B cell (primary cell): ENCODE measurements around the gene PRR7. TPM values are rescaled to one million over a fixed set of nuclear protein-coding genes. Genes with fewer than 3 reads are reported as not detected.

ENCODE experiments used
- ATAC-seq: fragments of 200-7000 bp; cut with Tn5 transposase; one replicate; pipeline ENCODE4 v1.10.0; 2021; ENCODE audit warnings: low read depth, mild to moderate bottlenecking, moderate number of reproducible peaks, moderate library complexity
- CTCF ChIA-PET: fragments of 350-600 bp; sonication (Branson Sonifier 250); formaldehyde crosslinking; loops from one replicate; lab custom pipeline; 2021; ENCODE audit warnings: antibody characterized with exemption, inconsistent platforms; lab: Charles Lee
- POLR2A ChIA-PET: fragments of 350-600 bp; sonication (Branson Sonifier 250); formaldehyde crosslinking; loops from one replicate; lab custom pipeline; 2021; ENCODE audit warnings: antibody characterized with exemption; lab: Charles Lee
- DNase-seq: peaks from one replicate; pipeline ENCODE4 v3.0.0; 2013
- H2AFZ ChIP-seq: 2 replicates; pipeline ENCODE4 v1.6.1; 2012; ENCODE audit warnings: mild to moderate bottlenecking, low read depth, low read length; ENCODE audit not compliant: insufficient read depth, poor library complexity, severe bottlenecking
- H3K27ac ChIP-seq, 2 donors: 1 replicate in 1 of 2; 2 replicates in 1 of 2; pipeline ENCODE4 v1.5.1; 2012 to 2013; ENCODE audit warnings: low read length in 2 of 2, mild to moderate bottlenecking in 2 of 2, moderate library complexity in 1 of 2
- H3K27me3 ChIP-seq, 4 experiments: fragments of 200-600 bp in 1 of 4; sonication (generic) in 1 of 4; replicated peaks in 1 of 4; 1 replicate in 2 of 4; 2 replicates in 2 of 4; pipeline versions ENCODE4 v1.6.1 to v1.7.0; 2013 to 2016; ENCODE audit warnings: low read length in 3 of 4, mild to moderate bottlenecking in 2 of 4, mixed read lengths in 1 of 4, moderate library complexity in 1 of 4; ENCODE audit not compliant: insufficient read depth in 4 of 4, control insufficient read depth in 3 of 4; ENCODE audit errors: control extremely low read depth in 1 of 4
- H3K36me3 ChIP-seq, 2 experiments: replicated peaks in 1 of 2; 1 replicate in 1 of 2; 2 replicates in 1 of 2; pipeline versions ENCODE4 v1.6.1 to v1.7.1; 2013; ENCODE audit warnings: low read length in 1 of 2; ENCODE audit not compliant: insufficient read depth in 2 of 2, control insufficient read depth in 1 of 2; ENCODE audit errors: control extremely low read depth in 1 of 2, extremely low read depth in 1 of 2
- H3K4me1 ChIP-seq, 2 donors: fragments of 200-600 bp in 1 of 2; sonication (generic) in 1 of 2; 1 replicate in 1 of 2; 2 replicates in 1 of 2; pipeline versions ENCODE4 v1.5.1 to v1.6.1; 2013 to 2017; ENCODE audit warnings: low read length in 2 of 2; ENCODE audit not compliant: control insufficient read depth in 2 of 2, insufficient read depth in 2 of 2
- H3K4me2 ChIP-seq: replicated peaks from 2 replicates; pipeline ENCODE3; 2012; ENCODE audit warnings: mild to moderate bottlenecking, low read depth, low read length; ENCODE audit not compliant: poor library complexity, severe bottlenecking
- H3K4me3 ChIP-seq, 5 experiments: fragments of 200-600 bp in 1 of 5; sonication (generic) in 1 of 5; 1 replicate in 3 of 5; 2 replicates in 2 of 5; pipeline versions ENCODE4 v1.5.1 to v1.7.0; 2011 to 2016; ENCODE audit warnings: low read length in 4 of 5, mild to moderate bottlenecking in 4 of 5, low read depth in 2 of 5, control low read depth in 1 of 5, moderate library complexity in 1 of 5; ENCODE audit not compliant: insufficient read depth in 1 of 5; ENCODE audit errors: control extremely low read depth in 1 of 5, extremely low read depth in 1 of 5
- H3K79me2 ChIP-seq: fragments of 200-600 bp; sonication (generic); one replicate; pipeline ENCODE4 v1.6.0; 2016; ENCODE audit warnings: low read length; ENCODE audit not compliant: control insufficient read depth, insufficient read depth
- H3K9ac ChIP-seq: fragments of 200-600 bp; sonication (generic); 2 replicates; pipeline ENCODE4 v1.6.1; 2017; ENCODE audit warnings: mild to moderate bottlenecking, low read length, moderate library complexity
- H3K9me3 ChIP-seq, 3 donors: one replicate each; pipeline versions ENCODE4 v1.6.1 to v1.7.1; 2013; ENCODE audit warnings: low read length in 2 of 3; ENCODE audit not compliant: control insufficient read depth in 2 of 3, insufficient read depth in 1 of 3; ENCODE audit errors: control extremely low read depth in 1 of 3
- H4K20me1 ChIP-seq: 2 replicates; pipeline ENCODE4 v1.6.0; 2012; ENCODE audit warnings: mild to moderate bottlenecking, low read length; ENCODE audit not compliant: insufficient read depth, control insufficient read depth, poor library complexity, severe bottlenecking
- H3K27ac Mint-ChIP-seq: one replicate; pipeline ENCODE4 v1.8.0; 2021; ENCODE audit warnings: mixed read lengths
- H3K27me3 Mint-ChIP-seq: one replicate; pipeline ENCODE4 v1.8.0; 2021; ENCODE audit warnings: mixed read lengths
- H3K4me1 Mint-ChIP-seq: one replicate; pipeline ENCODE4 v1.8.0; 2021; ENCODE audit warnings: mixed read lengths
- H3K4me3 Mint-ChIP-seq: one replicate; pipeline ENCODE4 v1.8.0; 2021; ENCODE audit warnings: mixed read lengths
- H3K9me3 Mint-ChIP-seq: one replicate; pipeline ENCODE4 v1.8.0; 2022; ENCODE audit warnings: mixed read lengths; ENCODE audit not compliant: insufficient read depth
- EZH2 ChIP-seq: IDR thresholded peaks from 2 replicates; pipeline ENCODE4 v1.6.1; 2012; ENCODE audit warnings: borderline replicate concordance, low read depth, mild to moderate bottlenecking, moderate library complexity, low read length; ENCODE audit not compliant: insufficient read depth, poor library complexity, severe bottlenecking
- WGBS: methylation state at CpG from one replicate; pipeline ENCODE4 v1.1.5; 2013; ENCODE audit warnings: missing lambda C conversion rate; ENCODE audit not compliant: insufficient coverage; 5-methylcytosine and 5-hydroxymethylcytosine counted together
- intact Hi-C: fragments of 100-400 bp; cut with micrococcal nuclease; formaldehyde crosslinking; loops from one replicate; pipeline ENCODE4 v1.10.0; 2022
- polyA plus RNA-seq: library from polyadenylated mRNA; depleted of rRNA; stranded (reverse); fragments of >200 nt; gene quantifications from 2 replicates; pipeline ENCODE4 v1.2.3, GENCODE V29; 2012
- total RNA-seq, 2 donors: library from RNA; stranded (reverse); fragments of 120-200 nt in 1 of 2; gene quantifications; 1 replicate in 1 of 2; 2 replicates in 1 of 2; pipeline versions ENCODE4 v1.2.3 to v1.2.4, GENCODE V29; 2013 to 2022
- TF ChIP-seq, protein P1 (sequence below): fragments of 200-600 bp; IDR thresholded peaks from one replicate; pipeline ENCODE4 v1.8.0; 2022; ENCODE audit warnings: antibody characterized with exemption, mild to moderate bottlenecking

Gene PRR7
- total and polyA plus RNA-seq, 2 donors (not counting 1 experiment from before 2014, with no cell fraction given): 4.8 to 84.4 TPM

DNA sequence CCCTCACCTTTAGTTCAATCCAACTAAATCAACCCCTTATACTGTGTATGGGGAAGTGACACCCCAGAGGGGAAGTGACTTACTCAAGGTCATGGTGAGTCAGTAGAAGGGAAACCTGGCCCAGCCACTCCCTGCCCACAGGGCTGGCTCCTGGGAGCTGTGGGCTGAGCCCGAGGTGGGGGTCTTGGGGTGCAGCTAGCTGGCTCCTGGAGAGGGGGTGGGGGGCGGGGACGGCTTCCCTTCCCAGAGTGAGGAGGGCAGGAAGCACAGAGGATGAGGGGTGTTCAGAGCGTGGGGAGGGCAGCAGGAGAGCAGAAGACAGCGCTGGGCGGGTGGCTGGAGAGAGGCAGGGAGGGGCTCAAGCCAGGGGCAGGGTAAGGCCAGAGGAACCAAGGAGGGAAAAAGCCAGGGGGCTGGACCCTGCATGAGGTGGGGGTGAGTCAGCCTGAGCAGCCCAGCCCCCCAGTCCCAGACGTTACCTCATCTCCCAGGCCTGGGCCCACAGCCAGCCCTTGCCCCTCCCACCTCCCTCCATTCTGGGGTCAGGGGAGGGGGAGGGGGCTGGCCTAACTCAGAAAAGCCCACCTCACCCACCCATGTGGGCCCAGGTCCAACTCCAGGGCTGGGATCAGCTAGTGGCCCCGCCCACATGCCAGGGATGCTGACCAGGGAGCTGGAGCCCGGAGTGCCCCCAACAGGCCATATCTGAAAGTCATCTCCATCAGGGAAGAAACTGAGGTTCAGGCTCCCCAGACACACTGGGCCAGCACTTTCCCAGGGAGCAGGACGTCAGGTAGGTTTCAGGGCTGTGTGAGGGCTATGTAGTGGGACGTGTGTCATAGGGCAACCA, 48.0 kb downstream of the PRR7 start:
- Histone ChIP-seq H3K4me1 (peaks cover 37 to 50% of the 10 kb centered on the region in 2 donors), H4K20me1 (peaks cover 10% of the 10 kb centered on the region), H3K27ac (peak overlapping the region; percentile 29 to 63), H3K79me2 (peaks cover 9% of the 10 kb centered on the region), H3K9me3 (peaks cover 0 to 10% (median 0%) of the 10 kb centered on the region in 3 donors), H2AFZ (no peak overlapping the region), H3K27me3 (peaks cover 0 to 10% (median 4%) of the 10 kb centered on the region in 4 experiments), H3K9ac (no peak overlapping the region), H3K36me3 (no peaks in the 10 kb centered on the region), H3K4me2 (peak overlapping the region; percentile 46), H3K4me3 (no peak overlapping the region)
- Mint-ChIP-seq H3K9me3 (no peaks in the 10 kb centered on the region), H3K27me3 (peaks cover 3% of the 10 kb centered on the region), H3K4me3 (peak overlapping the region; percentile 39), H3K4me1 (peaks cover 54% of the 10 kb centered on the region), H3K27ac (peak overlapping the region; percentile 77)
- TF ChIP-seq, protein P1, sequence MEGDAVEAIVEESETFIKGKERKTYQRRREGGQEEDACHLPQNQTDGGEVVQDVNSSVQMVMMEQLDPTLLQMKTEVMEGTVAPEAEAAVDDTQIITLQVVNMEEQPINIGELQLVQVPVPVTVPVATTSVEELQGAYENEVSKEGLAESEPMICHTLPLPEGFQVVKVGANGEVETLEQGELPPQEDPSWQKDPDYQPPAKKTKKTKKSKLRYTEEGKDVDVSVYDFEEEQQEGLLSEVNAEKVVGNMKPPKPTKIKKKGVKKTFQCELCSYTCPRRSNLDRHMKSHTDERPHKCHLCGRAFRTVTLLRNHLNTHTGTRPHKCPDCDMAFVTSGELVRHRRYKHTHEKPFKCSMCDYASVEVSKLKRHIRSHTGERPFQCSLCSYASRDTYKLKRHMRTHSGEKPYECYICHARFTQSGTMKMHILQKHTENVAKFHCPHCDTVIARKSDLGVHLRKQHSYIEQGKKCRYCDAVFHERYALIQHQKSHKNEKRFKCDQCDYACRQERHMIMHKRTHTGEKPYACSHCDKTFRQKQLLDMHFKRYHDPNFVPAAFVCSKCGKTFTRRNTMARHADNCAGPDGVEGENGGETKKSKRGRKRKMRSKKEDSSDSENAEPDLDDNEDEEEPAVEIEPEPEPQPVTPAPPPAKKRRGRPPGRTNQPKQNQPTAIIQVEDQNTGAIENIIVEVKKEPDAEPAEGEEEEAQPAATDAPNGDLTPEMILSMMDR: no peak
- no peak for TF ChIP-seq EZH2
- ChIA-PET CTCF (interaction anchor here (1.1 to 2.5 kb wide), 6 partner anchors 22 to 185 kb away, joined by 3 to 11 read pairs (median 5); partner anchors contain the start of gene DDX41), POLR2A (interaction anchor here (0.7 to 1.1 kb wide), 3 partner anchors 38 to 105 kb away, joined by 3 to 4 read pairs (median 3); partner anchors contain the start of gene B4GALT7)
- ATAC-seq: peak; percentile 36
- DNase-seq: peak; percentile 71
- intact Hi-C loops: no loop called here
- 59% methylated on average over 9 of the region's 11 CpGs for WGBS
